Measurements from ENCODE around the gene KRIT1. TPM values are rescaled to one million over a fixed set of nuclear protein-coding genes. Genes with fewer than 3 reads are reported as not detected.

KRIT1 gene
- total and polyA plus RNA-seq, 4 donors, result 15.6 to 94.5 (median 26.1) TPM

DNA sequence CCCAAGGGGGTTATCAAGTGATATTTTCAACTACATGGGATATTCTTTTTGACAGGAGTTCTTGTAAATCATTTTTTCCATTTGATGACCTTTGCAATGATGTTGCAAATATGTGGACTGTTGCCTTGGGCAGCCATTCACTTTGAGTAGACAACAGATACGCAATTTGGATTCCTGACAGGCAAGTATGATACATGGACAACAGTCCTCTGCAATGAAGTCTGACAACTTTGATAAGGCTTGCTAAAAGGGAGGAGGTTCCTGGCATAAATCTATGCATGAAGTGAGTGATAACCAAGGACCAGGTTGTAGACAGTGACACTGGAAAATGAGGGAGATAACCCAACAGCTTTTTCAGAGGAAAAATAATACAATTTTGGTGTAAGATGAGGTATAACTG, 84.4 kb downstream of the KRIT1 start:
- no peak for ATAC-seq (ENCODE audit: insufficient read depth, low FRiP score)
- Histone ChIP-seq H3K9ac (ENCODE audit: insufficient read depth in 1 of 2, low read length in 2 of 2) (no peak overlapping the region), H3K27me3 (ENCODE audit: control insufficient read depth in 3 of 3, insufficient read depth in 3 of 3, low read length in 2 of 3) (no peaks in the 10 kb centered on the region), H3K36me3 (ENCODE audit: control insufficient read depth in 4 of 4, insufficient read depth in 4 of 4, low read length in 4 of 4) (no peaks in the 10 kb centered on the region), H3K27ac (ENCODE audit: low read depth in 1 of 2, low read length in 1 of 2) (no peak overlapping the region), H3K4me3 (no peak overlapping the region), H3K9me3 (ENCODE audit: control insufficient read depth in 4 of 4, insufficient read depth in 3 of 4, low read length in 3 of 4) (no peaks in the 10 kb centered on the region), H3K4me1 (ENCODE audit: control insufficient read depth in 5 of 5, insufficient read depth in 5 of 5, low read length in 5 of 5) (no peaks in the 10 kb centered on the region)
- TF ChIP-seq CTCF (IDR thresholded peaks at IDR 0.05; ENCODE audit: control extremely low read depth, extremely low read depth), result no peak
- WGBS, 2 donors, result 87 to 88% methylated on average over 1 of the region's 1 CpG
- no peak for DNase-seq

- no peaks in the 10 kb centered on the region for H3K9me3 ChIP-seq (ENCODE audit: control insufficient read depth in 4 of 4, insufficient read depth in 3 of 4, low read length in 3 of 4)
- no peak overlapping the region for H3K4me3 ChIP-seq
- H3K27ac ChIP-seq (ENCODE audit: low read depth in 1 of 2, low read length in 1 of 2), result no peak overlapping the region
- TF ChIP-seq CTCF (IDR thresholded peaks at IDR 0.05; ENCODE audit: control extremely low read depth, extremely low read depth), result no peak
- H3K9ac ChIP-seq (ENCODE audit: insufficient read depth in 1 of 2, low read length in 2 of 2), result no peak overlapping the region
- no peaks in the 10 kb centered on the region for H3K4me1 ChIP-seq (ENCODE audit: control insufficient read depth in 5 of 5, insufficient read depth in 5 of 5, low read length in 5 of 5)
- WGBS, 2 donors, result 93% methylated on average over 3 of the region's 3 CpGs
- no peaks in the 10 kb centered on the region for H3K36me3 ChIP-seq (ENCODE audit: control insufficient read depth in 4 of 4, insufficient read depth in 4 of 4, low read length in 4 of 4)
- H3K27me3 ChIP-seq (ENCODE audit: control insufficient read depth in 3 of 3, insufficient read depth in 3 of 3, low read length in 2 of 3), result no peaks in the 10 kb centered on the region
- ATAC-seq (ENCODE audit: insufficient read depth, low FRiP score) (no peak), DNase-seq (no peak)
Observed at GRCh38 chr7:92158660-92159575, 86.8 kb downstream of the KRIT1 start.

DNA sequence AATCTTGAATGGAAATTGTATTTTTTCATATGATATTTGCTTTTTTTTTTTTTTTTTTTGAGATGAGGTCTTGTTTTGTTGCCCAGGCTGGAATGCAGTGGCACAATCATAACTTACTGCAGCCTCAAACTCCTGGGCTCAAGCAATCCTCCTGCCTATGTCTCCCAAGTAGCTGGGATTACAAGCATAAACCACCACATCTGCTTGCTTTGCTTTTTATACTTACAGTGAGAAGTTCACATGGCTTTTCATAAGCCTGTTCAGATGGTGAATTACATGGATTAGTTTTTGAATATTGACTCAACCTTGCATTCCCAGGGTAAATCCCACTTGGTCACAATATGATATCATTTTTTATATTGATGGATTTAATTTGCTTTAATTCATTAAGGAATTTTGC, 88.7 kb downstream of the KRIT1 start:
- Histone ChIP-seq H3K9ac (ENCODE audit: insufficient read depth in 1 of 2, low read length in 2 of 2) (no peak overlapping the region), H3K36me3 (ENCODE audit: control insufficient read depth in 4 of 4, insufficient read depth in 4 of 4, low read length in 4 of 4) (no peaks in the 10 kb centered on the region), H3K9me3 (ENCODE audit: control insufficient read depth in 4 of 4, insufficient read depth in 3 of 4, low read length in 3 of 4) (no peaks in the 10 kb centered on the region), H3K4me1 (ENCODE audit: control insufficient read depth in 5 of 5, insufficient read depth in 5 of 5, low read length in 5 of 5) (no peaks in the 10 kb centered on the region), H3K27me3 (ENCODE audit: control insufficient read depth in 3 of 3, insufficient read depth in 3 of 3, low read length in 2 of 3) (no peaks in the 10 kb centered on the region), H3K4me3 (no peak overlapping the region), H3K27ac (ENCODE audit: low read depth in 1 of 2, low read length in 1 of 2) (no peak overlapping the region)
- DNase-seq (no peak), ATAC-seq (ENCODE audit: insufficient read depth, low FRiP score) (no peak)
- TF ChIP-seq CTCF (IDR thresholded peaks at IDR 0.05; ENCODE audit: control extremely low read depth, extremely low read depth), result no peak
